GM04503 (cell line): Measurements from ENCODE around the gene VIT.

Experiments used
- DNase-seq: peaks from one replicate; pipeline ENCODE4 v3.0.0-alpha.2; 2012; ENCODE audit warnings: low read depth

VIT gene

DNA sequence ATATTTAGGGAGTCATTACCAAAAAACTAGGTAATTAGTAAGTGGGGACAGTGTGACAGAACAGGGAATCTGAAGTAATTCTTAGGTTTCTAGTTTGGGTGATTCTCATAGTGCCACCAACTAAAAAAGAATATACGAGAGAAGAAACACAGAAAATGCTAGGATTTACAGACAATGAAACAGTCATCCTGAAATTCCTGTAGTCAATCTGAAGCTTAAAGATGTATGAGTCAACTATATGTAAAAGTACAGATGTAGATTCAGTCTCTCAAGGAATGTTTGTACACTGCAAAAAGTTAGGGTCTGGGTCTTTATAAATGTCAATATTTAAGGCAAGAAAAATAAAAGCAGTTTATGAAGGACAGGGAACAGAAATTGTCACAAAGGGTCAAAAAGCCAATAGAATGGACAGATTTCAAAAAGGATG lies 162.9 kb downstream of the VIT start:
- no peak for DNase-seq

DNA sequence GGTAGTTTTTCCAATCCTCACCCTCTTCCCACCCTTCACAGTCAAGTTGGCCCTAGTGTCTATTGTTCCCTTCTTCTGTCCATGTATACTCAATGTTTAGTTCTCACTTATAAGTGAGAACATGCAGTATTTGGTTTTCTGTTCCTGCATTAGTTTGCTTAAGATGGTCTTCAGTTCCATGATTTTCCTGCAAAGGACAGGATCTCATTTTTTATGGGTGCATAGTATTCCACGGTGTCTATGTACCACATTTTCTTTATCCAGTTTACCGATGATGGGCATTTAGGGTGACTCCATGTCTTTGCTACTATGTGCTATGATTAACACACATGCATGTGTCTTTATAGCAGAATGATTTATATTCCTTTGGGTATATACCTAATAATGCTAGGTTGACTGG lies 165.4 kb downstream of the VIT start:
- no peak for DNase-seq
